Activated CD8-positive, alpha-beta T cell treated with anti-CD3 and anti-CD28 coated beads for 36 hours (primary cell): ENCODE measurements around the gene MYL3. TPM values are rescaled to one million over a fixed set of nuclear protein-coding genes. Genes with fewer than 3 reads are reported as not detected.

Source experiments
- ATAC-seq: fragments of 200-7000 bp; cut with Tn5 transposase; one replicate; pipeline ENCODE4 v1.10.0; 2021; ENCODE audit warnings: mild to moderate bottlenecking, moderate library complexity
- CTCF ChIA-PET: fragments of 350-600 bp; sonication (Branson Sonifier 250); formaldehyde crosslinking; loops from one replicate; lab custom pipeline; 2021; ENCODE audit warnings: antibody characterized with exemption; lab: Charles Lee
- POLR2A ChIA-PET: fragments of 350-600 bp; sonication (Branson Sonifier 250); formaldehyde crosslinking; loops from one replicate; lab custom pipeline; 2021; ENCODE audit warnings: antibody characterized with exemption; lab: Charles Lee
- DNase-seq: peaks from one replicate; pipeline ENCODE4 v3.0.0-alpha.2; 2020
- H3K27ac Mint-ChIP-seq: one replicate; pipeline ENCODE4 v1.8.0; 2021; ENCODE audit warnings: mild to moderate bottlenecking, mixed read lengths
- H3K27me3 Mint-ChIP-seq: one replicate; pipeline ENCODE4 v1.8.0; 2021; ENCODE audit warnings: mixed read lengths
- H3K36me3 Mint-ChIP-seq: one replicate; pipeline ENCODE4 v1.8.0; 2021; ENCODE audit warnings: low read depth, mixed read lengths
- H3K4me1 Mint-ChIP-seq: one replicate; pipeline ENCODE4 v1.8.0; 2021; ENCODE audit warnings: low read depth, mixed read lengths
- H3K4me3 Mint-ChIP-seq: one replicate; pipeline ENCODE4 v1.8.0; 2021; ENCODE audit warnings: mild to moderate bottlenecking, moderate library complexity, mixed read lengths
- H3K9me3 Mint-ChIP-seq: one replicate; pipeline ENCODE4 v1.8.0; 2021; ENCODE audit warnings: mixed read lengths
- intact Hi-C: fragments of 100-400 bp; cut with micrococcal nuclease; formaldehyde crosslinking; loops from one replicate; pipeline ENCODE4 v1.10.0; 2022
- total RNA-seq, 2 experiments: library from RNA; stranded (reverse); gene quantifications; one replicate each; pipeline ENCODE4 v1.2.3, GENCODE V29; 2021
- TF ChIP-seq, protein P1 (sequence below): fragments of 200-600 bp; IDR thresholded peaks from one replicate; pipeline ENCODE4 v1.8.0; 2022; ENCODE audit warnings: antibody characterized with exemption, mild to moderate bottlenecking

Gene MYL3
- total RNA-seq, 2 experiments from 2014 or later, result not detected

DNA sequence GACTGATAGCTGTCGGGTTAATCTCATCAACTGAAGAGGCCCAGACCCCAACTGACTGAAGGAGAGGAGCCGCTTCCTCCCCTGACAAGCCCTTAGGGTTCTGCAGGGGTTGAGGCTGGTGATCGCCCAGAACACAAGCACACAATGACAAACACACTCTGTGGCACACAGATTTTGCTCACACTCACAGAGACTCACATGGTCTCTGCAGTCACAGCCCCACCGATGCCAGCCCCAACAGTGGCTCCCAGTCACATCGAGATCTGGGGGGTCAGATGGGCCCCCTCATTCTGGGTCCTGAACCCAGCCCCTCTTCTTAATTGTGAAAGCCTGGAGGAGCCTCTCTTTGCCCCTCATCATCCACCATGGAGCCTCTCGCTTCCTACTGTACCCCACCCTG, 31.0 kb upstream of the MYL3 start:
- intact Hi-C loops, result loop anchor here (2.0 kb wide), 1 partner anchor 27 kb away; no protein-coding TSS in a partner anchor
- CTCF ChIA-PET, result interaction anchor here (0.7 to 3.2 kb wide), 12 partner anchors 8 to 405 kb away, joined by 3 to 20 read pairs (median 4); partner anchors contain the start of gene MYL3
- TF ChIP-seq, protein P1, sequence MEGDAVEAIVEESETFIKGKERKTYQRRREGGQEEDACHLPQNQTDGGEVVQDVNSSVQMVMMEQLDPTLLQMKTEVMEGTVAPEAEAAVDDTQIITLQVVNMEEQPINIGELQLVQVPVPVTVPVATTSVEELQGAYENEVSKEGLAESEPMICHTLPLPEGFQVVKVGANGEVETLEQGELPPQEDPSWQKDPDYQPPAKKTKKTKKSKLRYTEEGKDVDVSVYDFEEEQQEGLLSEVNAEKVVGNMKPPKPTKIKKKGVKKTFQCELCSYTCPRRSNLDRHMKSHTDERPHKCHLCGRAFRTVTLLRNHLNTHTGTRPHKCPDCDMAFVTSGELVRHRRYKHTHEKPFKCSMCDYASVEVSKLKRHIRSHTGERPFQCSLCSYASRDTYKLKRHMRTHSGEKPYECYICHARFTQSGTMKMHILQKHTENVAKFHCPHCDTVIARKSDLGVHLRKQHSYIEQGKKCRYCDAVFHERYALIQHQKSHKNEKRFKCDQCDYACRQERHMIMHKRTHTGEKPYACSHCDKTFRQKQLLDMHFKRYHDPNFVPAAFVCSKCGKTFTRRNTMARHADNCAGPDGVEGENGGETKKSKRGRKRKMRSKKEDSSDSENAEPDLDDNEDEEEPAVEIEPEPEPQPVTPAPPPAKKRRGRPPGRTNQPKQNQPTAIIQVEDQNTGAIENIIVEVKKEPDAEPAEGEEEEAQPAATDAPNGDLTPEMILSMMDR, result no peak
- no peak for DNase-seq
- no peak overlapping the region for H3K4me3 Mint-ChIP-seq
- no peak for ATAC-seq
- H3K27ac Mint-ChIP-seq, result no peak overlapping the region
- H3K4me1 Mint-ChIP-seq, result no peaks in the 10 kb centered on the region
- H3K36me3 Mint-ChIP-seq, result no peaks in the 10 kb centered on the region
- no peaks in the 10 kb centered on the region for H3K9me3 Mint-ChIP-seq
- peaks cover 56% of the 10 kb centered on the region for H3K27me3 Mint-ChIP-seq
- POLR2A ChIA-PET, result no interaction called here

- ATAC-seq, result no peak
- intact Hi-C loops, result loop anchor here (2.0 kb wide), 1 partner anchor 27 kb away; no protein-coding TSS in a partner anchor
Measured at GRCh38 chr3:46893763-46894162, 30.5 kb upstream of the MYL3 start.

DNA sequence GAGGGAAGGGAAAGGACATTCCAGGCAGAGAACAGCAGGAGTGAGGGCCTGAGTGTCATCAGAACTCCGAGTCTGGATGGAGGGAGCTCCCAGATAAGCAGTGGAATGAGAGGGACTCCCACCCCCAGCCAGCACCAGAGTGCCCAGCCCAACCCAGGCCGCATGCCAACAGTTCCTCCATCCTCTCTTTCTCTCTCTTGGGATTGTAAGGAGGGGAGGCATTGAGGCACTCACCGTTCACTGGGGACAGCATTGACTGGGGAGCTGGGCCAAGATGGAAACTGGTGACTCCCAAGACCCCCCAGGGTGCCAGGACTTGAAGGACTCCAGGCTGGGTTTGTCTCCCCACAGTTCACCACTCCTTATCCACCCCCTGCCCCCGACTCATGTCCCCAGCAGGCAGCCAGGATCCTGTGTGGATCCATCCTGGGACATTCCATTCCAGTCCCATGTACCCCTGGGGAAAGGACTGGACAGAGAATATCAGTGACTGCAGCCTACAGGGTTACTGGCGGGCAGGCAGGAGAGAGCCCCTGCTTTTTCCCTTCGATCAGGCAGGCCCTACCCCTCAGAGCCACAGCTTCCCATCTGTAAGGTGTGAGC, 30.0 kb upstream of the MYL3 start:
- no peaks in the 10 kb centered on the region for H3K4me1 Mint-ChIP-seq
- ATAC-seq (no peak), DNase-seq (no peak)
- CTCF ChIA-PET, result interaction anchor here (1.2 to 6.0 kb wide), 3 partner anchors 16 to 186 kb away, joined by 4 to 23 read pairs (median 20); no protein-coding TSS in a partner anchor
- no peak overlapping the region for H3K27ac Mint-ChIP-seq
- H3K36me3 Mint-ChIP-seq, result no peaks in the 10 kb centered on the region
- no peak overlapping the region for H3K4me3 Mint-ChIP-seq
- peaks cover 49% of the 10 kb centered on the region for H3K27me3 Mint-ChIP-seq
- intact Hi-C loops, result no loop called here
- POLR2A ChIA-PET, result no interaction called here
- H3K9me3 Mint-ChIP-seq, result no peaks in the 10 kb centered on the region
- TF ChIP-seq, protein P1, result no peak

More at GRCh38 chr3:46893763-46894162, 30.5 kb upstream of the MYL3 start:
- DNase-seq, result no peak
- peaks cover 51% of the 10 kb centered on the region for H3K27me3 Mint-ChIP-seq
- ChIA-PET CTCF (interaction anchor here (1.2 to 3.2 kb wide), 3 partner anchors 16 to 187 kb away, joined by 4 to 20 read pairs (median 13); no protein-coding TSS in a partner anchor), POLR2A (no interaction called here)
- H3K27ac Mint-ChIP-seq, result no peak overlapping the region
- no peak overlapping the region for H3K4me3 Mint-ChIP-seq
- no peaks in the 10 kb centered on the region for H3K4me1 Mint-ChIP-seq
- no peaks in the 10 kb centered on the region for H3K36me3 Mint-ChIP-seq
- TF ChIP-seq, protein P1, result no peak
- no peaks in the 10 kb centered on the region for H3K9me3 Mint-ChIP-seq

DNA sequence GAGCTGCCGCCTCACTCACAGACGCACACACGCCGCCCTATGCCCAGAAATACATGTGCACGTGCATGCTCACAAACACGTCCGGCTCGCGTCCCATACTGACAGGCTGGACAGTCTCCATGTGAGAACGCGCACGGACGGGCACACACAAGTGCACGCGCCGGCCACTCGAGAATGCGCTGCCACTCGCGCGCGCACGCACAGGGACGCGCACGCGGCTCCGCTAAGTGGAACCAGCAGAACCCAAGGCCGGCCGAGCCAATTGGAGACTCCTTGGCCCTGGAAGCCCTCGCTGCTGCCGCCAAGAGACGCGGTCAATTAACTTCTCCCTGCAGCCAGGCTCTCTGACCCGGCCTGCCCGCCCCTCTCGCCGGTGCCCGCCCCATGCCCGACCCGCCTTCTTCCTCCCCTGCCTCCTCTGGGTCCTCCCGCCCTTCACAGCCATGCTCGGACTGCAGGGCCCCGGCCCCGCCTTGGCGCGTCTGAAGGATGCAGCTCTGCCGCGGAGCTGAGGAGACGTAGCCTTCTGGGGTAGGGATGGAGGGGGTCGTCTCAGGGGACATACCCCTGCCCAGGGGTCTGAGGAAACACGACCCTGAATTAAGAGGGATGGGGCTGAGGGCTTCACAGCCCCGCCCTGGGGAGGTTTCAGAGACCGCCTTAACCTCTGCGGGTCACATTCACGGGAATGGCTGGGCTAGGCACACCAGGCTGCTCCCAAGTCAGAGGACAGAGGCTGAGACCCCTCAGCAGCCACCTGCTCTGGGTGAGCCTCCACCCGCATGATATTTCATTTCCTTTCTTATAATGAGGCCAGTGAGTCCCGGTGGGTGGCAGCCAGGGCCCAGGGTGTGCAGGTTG, 29.3 kb upstream of the MYL3 start:
- intact Hi-C loops, result no loop called here
- TF ChIP-seq, protein P1, result no peak
- CTCF ChIA-PET, result interaction anchor here (1.1 to 6.0 kb wide), 3 partner anchors 17 to 26 kb away, joined by 4 to 23 read pairs (median 4); no protein-coding TSS in a partner anchor
- H3K27ac Mint-ChIP-seq, result no peak overlapping the region
- DNase-seq, result no peak
- ATAC-seq, result peak; percentile 43
- peaks cover 46% of the 10 kb centered on the region for H3K27me3 Mint-ChIP-seq
- H3K36me3 Mint-ChIP-seq, result no peaks in the 10 kb centered on the region
- H3K9me3 Mint-ChIP-seq, result no peaks in the 10 kb centered on the region
- POLR2A ChIA-PET, result no interaction called here
- H3K4me3 Mint-ChIP-seq, result peak overlapping the region; percentile 21
- H3K4me1 Mint-ChIP-seq, result no peaks in the 10 kb centered on the region
